NCI-H510A (cell line): ENCODE measurements around the gene ABCC1.

ENCODE experiments used
- DNase-seq: peaks from one replicate; lab custom pipeline; 2025; lab: John Stamatoyannopoulos, UW

The ABCC1 gene

DNA sequence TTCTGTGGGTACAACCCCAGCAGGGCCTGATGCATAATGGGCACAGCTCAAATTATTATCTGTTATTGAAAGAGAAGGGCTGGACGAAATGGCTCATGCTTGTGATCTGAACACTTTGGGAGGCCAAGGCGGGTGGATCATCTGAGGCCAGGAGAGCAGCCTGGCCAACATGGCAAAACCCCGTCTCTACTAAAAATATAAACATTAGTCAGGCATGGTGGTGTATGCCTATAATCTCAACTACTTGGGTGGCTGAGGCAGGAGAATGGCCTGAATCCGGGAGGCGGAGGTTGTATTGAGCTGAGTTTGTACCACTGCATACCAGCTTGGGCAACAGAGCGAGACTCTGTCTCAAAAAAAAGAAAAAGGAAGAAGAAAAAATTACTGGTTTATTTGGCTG is 100.7 kb downstream of the ABCC1 start:
- DNase-seq = no peak

DNA sequence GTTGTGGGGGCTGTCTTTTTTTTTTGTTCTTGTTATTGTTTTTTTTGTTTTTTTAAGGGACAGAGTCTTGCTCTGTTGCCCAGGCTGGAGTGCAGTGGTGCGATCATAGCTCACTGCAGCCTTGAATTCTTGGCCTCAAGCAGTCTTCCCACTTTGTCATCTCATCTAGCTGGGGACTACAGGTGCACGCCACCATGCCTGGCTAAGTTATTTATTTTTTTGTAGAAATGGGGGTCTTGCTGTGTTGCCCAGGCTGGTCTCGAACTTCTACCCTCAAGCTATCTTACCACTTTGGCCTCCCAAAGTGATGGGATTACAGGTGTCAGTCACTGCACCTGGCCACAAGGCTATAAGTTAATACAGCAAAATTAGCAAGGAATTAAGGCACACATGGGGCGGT is 101.7 kb downstream of the ABCC1 start:
- DNase-seq = no peak

DNA sequence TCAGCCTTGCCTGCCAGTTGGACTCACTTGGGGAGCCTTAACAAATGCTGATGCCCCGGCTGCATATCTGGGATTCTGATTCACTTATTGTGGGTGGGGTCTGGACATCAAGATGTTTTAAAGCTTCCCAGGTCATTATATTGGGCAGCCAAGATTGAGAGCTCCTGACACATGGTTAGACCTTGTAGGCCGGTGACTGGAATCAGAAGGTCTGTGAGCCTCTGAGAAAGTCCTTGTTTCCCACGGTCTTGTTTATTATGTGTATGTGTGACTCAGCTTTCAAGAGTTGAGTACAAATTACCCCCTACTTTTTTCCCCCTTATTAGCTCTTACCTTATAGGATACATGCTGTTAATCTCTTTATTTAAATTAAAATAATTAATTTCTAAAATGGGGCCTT is 103.5 kb downstream of the ABCC1 start:
- DNase-seq = no peak

DNA sequence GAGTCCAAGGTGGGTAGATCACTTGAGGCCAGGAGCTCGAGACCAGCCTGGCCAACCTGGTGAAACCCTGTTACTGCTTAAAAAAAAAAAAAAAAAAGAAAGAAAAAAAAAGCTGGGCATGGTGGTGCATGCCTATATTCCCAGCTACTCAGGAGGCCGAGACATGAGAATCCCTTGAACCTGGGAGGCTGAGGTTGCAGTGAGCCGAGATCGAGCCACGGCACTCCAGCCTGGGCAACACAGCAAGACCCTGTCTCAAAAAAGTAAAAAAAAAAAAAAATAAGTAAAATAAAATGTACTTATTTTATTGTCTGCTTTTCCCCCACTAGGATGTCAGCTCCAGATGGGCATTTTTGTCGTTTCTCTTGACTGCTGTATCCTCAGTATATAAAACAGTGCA is 107.7 kb downstream of the ABCC1 start:
- no peak for DNase-seq

DNA sequence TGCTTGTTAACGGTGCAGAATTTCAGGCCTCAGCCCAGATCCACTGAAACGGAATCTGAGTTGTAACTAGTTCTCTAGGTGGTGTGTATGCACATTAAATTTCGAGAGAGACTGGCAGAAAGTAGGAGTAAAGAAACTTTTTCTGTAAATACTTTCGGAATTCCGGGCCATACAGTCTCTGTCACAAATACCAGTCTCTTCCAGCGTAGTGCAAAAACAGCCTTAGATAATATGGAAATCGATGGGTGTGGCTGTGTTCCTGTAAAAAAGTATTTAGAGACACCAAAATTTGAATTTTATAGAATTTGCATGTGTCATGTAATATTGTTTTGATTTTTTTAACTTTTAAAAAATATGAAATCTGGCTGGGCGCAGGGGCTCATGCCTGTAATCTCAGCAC is 109.7 kb downstream of the ABCC1 start:
- DNase-seq = no peak

DNA sequence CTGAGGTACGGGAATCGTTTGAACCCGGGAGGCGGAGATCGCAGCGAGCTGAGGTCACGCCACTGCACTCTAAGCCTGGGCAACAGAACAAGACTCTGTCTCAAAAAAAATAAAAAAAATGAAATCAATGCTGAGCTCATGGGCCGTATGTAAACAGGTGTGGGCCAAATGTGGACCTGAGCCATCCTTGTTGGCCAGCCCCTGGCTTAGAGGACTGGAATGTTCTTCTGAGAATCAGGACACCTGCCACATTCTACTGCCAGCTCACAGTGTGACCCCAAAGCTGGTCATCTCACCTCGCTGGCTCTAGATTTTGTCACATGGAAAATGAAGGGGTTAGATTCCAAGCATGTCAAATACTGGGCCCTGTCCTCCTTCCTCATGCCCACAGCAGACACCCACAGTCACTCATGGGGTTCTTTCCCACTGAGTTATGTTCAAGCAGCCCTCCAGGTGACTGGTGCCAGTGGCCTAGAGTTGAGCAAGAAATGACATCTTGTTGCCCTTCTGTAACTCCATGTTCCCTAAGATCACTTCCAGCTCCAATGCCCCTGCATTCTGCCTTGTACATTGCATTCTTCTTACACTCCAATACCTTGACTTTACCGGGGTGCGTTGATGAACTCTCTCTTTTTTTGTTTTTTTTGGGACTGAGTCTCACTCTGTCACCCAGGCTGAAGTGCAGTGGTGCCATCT is 110.6 kb downstream of the ABCC1 start:
- DNase-seq = no peak

DNA sequence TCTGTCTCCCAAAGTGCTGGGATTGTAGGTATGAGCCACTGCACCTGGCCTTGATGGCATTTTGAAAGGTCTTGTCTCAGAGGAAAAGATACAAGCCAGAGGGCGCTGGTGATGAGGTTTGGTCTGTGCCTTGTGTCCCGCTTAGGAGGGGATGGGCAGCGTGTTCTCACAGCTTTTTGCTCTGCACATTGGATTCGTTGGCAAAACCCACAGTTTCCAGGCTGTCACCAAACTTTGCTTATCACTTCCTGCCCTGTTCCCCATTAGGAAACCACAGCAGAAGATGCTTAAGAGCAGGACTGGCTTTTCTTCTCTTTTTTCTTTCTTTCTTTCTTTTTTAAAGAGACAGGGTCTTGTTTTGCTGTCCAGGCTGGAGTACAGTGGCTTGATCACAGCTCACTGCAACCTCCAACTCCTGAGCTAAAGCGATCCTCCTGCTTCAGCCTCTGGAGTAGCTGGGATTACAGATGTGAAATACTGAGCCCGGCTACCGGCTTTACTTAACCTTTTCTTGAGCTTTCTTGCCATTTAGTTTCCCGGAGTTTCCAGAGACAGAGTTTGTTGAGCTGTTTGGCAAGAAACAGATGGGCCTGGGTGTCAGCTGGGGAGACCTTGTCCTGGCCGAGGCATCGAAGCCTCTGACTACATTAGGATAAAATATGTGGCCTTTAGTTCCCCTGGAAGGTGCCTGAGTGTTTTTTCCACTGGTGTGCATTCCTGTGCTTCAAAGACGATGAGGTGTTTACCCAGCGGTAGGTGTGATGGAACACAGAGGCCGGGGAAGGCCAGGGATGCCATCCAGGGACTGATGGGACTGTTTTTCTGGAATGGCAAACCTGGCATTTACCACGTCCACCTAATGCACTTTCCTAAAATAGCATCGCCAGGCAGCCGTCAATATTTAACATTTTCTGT is 112.9 kb downstream of the ABCC1 start:
- DNase-seq = no peak

DNA sequence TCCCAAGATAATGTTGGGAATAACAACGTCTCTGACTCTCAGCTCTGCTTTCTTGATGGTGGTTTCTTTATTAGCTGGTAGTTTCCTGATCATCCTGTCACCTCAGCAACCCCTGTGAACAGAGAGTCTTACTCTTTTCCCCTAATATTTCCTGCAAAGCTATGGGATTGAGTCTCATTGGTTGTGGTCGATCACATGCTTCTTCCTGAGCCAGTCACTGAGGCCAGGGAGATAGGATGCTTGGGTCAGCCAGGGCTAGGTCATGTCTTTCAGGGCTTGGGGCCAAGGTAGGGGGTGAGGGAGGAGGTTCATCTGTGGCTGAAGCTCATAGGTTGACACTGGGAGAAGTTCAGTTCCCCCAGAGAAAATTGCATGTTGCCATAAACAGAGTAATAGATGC is 114.3 kb downstream of the ABCC1 start:
- no peak for DNase-seq

DNA sequence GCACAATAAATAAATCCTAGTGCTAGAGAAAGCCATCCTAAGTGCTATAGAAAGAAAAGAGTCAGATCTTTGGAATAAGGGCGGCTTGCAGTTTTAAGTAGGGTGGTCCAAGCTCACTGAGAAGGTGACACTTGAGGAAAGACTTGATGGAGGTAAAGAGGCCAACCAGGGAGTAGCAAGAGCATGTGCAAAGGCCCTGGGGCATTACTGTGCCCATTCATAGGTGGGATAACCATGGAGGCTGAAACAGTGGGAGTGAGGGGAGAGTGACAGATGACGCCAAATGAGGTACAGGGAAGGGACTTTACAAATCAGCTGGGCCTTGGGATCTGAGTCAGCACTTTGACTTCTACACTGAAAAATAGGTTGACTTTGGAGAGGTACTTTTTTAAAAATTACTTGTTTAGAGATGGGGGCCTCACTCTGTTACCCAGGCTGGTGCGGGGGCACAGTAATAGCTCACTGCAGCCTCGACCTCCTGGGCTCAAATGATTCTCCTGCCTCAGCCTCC is 115.5 kb downstream of the ABCC1 start:
- no peak for DNase-seq

DNA sequence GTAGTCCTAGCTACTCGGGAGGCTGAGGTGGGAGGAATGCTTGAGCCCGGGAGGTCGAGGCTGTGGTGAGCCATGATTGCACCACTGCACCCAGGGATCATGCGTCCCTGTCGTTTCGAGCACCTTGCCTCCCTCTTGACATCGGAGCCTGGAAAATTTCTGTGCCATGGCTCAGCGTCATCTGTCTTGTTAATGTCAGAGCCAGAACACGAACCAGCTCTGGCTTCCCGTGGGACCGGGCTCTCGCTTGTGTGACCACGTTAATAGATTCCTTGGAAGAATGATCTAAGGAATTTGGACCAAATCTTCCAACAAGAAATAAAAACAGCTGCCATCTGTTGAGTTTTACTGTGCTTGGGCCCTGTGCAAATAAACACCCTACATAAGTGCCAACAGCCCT is 117.7 kb downstream of the ABCC1 start:
- DNase-seq = peak; percentile 22

DNA sequence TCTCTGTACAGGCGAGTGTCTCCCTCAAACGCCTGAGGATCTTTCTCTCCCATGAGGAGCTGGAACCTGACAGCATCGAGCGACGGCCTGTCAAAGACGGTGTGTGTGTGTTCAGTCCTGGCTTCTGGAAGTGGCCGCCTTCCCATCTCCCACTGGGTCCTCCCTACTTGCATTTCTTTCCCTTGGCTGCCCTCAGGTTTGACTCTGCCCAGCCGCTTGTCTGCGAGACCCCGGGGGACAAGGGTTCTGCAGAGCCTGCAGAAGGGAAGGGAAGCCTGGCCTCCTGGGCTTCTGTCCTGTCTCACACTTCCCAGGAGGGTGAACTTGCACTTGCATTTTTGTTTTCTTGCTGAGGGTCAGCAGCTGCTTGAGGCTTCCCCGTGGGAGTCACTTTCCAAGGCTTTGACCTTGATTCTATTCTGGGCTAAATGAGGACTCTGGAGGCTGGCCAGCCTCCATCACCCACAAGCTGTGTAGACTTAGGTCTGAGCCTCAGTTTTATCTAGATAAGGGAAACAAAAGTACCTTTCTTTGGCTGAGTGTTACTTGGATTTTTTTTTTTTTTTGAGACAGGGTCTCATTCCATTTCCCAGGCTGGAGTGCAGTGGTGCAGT is 122.3 kb downstream of the ABCC1 start:
- DNase-seq = no peak

DNA sequence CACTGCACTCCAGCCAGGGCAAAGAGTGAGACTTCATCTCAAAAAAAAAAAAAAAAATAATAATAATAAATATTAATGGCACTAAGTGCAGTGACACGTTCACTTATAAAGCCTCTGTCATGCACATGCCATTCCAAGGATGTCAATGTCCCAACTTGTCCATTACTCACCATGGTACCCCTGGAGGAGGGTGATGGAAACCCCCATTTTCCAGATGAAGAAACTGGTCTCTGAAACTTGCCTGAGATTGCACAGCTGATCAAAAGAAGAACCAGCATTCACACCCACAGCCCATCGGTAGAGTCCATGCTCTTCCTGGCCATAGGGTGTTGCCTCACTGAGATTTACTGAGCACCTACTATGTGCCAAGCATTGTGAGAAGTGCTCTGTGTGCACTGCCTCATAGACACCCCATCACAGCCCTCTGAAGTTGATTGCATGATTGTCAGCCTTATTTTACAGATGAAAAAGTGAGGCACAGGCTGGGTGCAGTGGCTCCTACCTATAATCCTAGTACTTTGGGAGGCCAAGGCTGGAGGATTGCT is 123.7 kb downstream of the ABCC1 start:
- no peak for DNase-seq

DNA sequence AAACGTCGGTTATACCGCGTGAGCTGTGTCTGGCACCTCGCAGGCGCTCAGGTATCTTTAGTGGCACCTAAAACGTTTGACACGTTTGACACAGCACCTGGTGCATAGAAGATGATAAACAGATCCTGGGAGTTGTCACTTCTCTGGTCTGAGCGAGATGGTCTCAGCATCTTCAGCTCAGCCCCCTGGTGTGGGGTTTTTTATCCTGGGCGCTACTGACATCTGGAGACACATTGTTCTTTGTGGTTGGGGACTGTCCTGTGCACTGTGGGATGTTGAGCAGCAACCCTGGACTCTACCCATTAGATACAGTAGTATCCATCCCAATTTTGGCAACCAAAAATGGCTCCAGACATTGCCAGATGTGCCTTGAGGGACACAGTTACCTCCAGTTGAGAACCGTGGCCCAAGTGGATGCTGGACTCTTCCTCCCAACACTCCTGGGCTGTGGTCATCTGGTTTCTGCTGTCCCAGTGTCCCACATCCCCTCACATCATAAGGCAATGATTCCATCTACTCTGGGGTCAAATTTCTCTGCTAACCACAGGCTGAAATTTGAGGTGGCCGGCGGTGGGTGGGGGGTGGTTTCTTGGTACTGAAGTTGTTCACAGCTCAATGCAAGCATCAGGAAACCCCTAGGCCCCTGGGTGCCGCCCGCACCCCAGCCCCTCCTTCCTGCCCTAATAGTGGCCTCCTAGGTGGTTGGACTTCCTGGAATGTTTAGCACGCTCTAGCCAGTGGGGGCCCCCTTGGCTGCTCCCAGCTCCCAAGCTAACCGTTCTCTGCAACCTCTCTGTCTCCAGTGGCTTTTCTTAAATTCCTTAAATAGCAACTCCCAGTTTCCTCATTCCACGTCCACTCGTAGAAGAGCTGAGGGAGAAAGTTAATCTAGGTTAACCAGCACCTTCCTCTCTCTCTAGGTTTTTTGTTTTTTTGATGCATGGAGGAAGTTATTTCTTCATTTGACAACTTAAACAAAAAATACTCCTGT is 124.8 kb downstream of the ABCC1 start:
- DNase-seq = no peak

DNA sequence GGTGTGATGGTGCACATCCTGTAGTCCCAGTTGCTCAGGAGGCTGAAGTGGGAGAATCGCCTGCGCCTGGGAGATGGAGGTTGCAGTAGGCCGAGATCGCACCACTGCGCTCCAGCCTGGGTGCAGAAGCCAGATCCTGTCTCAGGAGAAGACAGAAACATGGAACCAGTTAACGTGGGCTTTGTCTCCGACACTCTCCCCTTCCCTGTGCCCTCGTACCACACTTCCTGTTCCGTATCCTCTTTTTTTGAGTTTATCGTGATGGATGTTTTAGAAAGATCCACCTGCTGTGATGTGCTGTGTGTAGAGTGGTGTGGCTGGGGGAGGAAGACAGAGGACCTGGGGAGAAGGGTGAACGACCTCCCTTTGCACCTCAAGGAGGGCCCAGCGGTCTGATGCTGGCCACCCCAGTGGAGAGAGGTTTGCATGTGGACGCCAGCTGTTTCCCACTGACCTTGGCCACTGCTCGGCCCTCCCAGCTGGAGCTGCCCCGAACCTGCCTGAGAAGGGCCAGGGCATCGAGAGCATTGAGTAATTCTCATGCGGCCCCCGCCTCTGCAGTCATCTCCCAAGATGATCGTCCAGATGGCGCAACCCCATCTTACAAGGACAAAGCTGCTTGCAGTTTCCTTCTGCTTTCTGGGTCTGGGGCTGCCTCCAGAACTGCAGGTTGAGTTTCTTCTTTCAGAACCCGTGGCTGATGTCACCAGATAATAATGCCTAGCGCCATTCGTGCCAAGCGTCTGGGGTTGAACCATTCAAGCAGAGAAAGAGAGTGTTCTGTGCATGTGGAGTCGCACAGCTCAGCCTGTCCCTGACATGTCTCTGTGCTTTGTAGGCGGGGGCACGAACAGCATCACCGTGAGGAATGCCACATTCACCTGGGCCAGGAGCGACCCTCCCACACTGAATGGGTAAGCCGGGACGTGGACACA is 126.3 kb downstream of the ABCC1 start:
- DNase-seq = no peak

DNA sequence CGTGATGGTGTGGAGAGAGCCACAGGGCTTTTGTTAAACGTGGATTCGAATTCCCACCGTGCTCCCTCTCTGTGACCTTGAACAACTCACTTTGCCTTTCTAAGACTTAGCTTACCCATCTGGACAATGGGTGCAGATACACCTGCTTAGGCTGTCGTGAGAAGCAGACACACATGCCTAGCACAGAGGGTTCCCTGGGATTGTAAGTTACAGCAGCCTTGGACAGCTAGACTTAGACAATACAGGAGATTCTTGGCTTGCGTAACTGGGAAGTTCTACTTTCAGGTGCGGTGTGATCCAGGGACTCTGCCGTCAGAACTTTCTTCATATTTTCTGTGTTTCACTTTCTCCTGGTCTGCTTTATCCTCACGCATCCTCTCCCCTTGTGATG is 127.0 kb downstream of the ABCC1 start:
- DNase-seq = no peak

DNA sequence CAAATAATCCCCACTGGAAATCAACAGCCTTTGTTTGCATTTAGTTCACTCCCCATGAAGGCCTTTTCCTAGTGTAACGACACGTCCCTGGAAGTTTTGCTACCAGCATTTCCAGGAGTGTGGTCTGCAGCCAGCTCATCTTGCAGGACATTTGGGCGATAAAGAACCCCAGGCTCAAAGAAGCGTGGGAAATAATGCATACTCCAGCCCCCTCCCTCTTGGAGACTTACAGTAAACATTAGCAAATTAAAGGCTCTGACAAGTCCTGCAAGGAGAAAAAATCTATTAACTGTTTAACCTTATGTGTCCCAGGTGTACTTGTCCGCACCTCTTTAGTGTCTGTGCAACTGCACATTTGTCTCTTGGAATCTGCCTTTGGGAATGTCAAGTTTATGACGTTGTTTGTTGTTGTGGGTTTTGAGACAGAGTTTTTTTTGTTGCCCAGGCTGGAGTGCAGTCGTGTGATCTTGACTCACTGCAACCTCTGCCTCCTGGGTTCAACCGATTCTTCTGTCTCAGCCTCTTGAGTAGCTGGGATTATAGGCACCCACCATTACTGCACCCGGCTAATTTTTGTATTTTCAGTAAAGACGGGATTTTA is 131.1 kb downstream of the ABCC1 start:
- DNase-seq = no peak

DNA sequence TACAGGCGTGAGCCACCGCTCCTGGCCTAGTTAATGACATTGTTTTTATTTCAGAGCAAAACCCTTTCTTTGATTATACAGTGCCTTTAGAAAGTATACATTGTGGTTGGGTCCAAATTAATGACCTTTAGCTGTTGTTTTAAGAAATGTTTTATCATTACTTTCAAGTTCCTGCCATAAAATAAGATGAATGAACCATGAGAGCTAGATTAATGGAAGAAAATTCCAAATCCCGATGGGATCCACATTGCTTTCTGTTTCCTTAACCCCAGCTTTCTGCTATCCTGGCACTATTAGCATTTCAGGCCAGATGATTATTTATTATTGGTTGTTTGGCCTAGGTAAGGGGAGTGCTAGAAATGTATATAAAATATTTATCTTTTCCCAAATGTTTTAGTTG is 131.7 kb downstream of the ABCC1 start:
- DNase-seq = no peak

DNA sequence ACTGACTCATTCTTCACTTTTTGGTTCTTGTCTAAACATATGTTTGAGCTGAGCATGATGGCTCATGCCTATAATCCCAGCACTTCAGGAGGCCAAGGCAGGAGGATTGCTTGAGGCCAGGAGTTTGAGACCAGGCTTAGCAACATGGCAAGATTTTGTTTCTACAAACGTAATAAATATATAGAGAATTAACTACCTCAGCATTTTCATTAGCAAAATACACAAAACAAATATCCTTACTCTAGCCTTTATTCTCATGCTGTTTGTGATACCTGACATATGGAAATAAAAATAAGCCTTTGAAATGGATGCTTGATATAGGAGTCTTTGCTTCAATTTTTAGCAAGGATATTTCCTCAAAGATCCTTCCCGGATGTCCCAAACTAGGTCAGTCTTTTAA is 132.8 kb downstream of the ABCC1 start:
- DNase-seq = no peak

DNA sequence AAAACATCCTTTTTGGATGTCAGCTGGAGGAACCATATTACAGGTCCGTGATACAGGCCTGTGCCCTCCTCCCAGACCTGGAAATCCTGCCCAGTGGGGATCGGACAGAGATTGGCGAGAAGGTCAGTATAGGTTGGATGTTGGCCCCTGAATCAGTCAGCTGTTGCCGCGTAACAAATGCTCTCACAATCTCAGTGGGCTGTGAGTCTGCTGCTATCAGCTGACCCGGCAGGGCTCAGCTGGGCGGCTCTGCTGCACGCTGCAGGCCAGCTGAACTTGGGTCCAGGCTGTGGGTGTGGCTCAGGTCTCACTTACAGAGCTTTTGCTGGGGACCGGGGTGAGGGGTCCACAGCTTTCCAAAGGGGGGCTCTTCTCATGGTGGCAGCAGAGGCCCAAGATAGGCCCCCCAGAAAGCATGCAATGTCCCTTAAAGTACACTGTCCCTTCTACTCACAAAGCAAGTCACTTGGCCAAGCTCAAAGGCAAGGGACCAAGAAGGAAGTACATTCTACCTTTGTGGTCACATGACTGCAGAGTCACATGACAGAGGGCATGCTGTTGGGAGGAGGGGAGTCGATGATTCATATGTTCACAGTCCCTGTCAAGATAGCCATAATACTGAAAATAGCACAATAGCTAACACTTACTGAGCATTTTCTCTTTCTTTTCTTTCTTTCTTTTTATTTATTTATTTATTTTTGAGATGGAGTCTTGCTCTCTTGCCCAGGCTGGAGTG is 134.2 kb downstream of the ABCC1 start:
- no peak for DNase-seq
